Measurements from ENCODE around the gene RUVBL2.

The RUVBL2 gene

GRCh38 chr19:49006905-49007304 is 13.2 kb downstream of the RUVBL2 start:
- TF ChIP-seq CTCF (IDR thresholded peaks at IDR 0.05; ENCODE audit: unreplicated experiment in 3 of 3), result no peak
- Mint-ChIP-seq H3K36me3 (ENCODE audit: low read depth) (peaks cover 35% of the 10 kb centered on the region), H3K9me3 (no peaks in the 10 kb centered on the region), H3K4me1 (no peaks in the 10 kb centered on the region), H3K4me3 (no peak overlapping the region), H3K27me3 (ENCODE audit: low read depth) (no peaks in the 10 kb centered on the region), H3K27ac (no peak overlapping the region)

- Mint-ChIP-seq H3K27me3 (ENCODE audit: low read depth) (no peaks in the 10 kb centered on the region), H3K4me3 (no peak overlapping the region), H3K36me3 (ENCODE audit: low read depth) (peaks cover 30% of the 10 kb centered on the region)
Observed at GRCh38 chr19:49009828-49010227, 16.1 kb downstream of the RUVBL2 start.

GRCh38 chr19:49010453-49010852 is 16.8 kb downstream of the RUVBL2 start:
- Mint-ChIP-seq H3K27ac (no peak overlapping the region), H3K36me3 (ENCODE audit: low read depth) (peaks cover 26% of the 10 kb centered on the region), H3K9me3 (no peaks in the 10 kb centered on the region), H3K27me3 (ENCODE audit: low read depth) (no peaks in the 10 kb centered on the region), H3K4me1 (no peaks in the 10 kb centered on the region), H3K4me3 (no peak overlapping the region)
- TF ChIP-seq CTCF (IDR thresholded peaks at IDR 0.05; ENCODE audit: unreplicated experiment in 3 of 3), result no peak

More at GRCh38 chr19:49009828-49010227, 16.1 kb downstream of the RUVBL2 start:
- no peaks in the 10 kb centered on the region for H3K9me3 Mint-ChIP-seq
- H3K27ac Mint-ChIP-seq, result no peak overlapping the region
- no peak for TF ChIP-seq CTCF (IDR thresholded peaks at IDR 0.05; ENCODE audit: unreplicated experiment in 3 of 3)
- H3K4me1 Mint-ChIP-seq, result no peaks in the 10 kb centered on the region

- H3K27ac Mint-ChIP-seq, result no peak overlapping the region
- no peaks in the 10 kb centered on the region for H3K9me3 Mint-ChIP-seq
- H3K36me3 Mint-ChIP-seq (ENCODE audit: low read depth), result peaks cover 26% of the 10 kb centered on the region
- no peaks in the 10 kb centered on the region for H3K27me3 Mint-ChIP-seq (ENCODE audit: low read depth)
- no peaks in the 10 kb centered on the region for H3K4me1 Mint-ChIP-seq
- no peak for TF ChIP-seq CTCF (IDR thresholded peaks at IDR 0.05; ENCODE audit: unreplicated experiment in 3 of 3)
- H3K4me3 Mint-ChIP-seq, result no peak overlapping the region
Observed at GRCh38 chr19:49011194-49011593, 17.5 kb downstream of the RUVBL2 start.

GRCh38 chr19:49014123-49014869 is 20.6 kb downstream of the RUVBL2 start:
- Mint-ChIP-seq H3K27me3 (ENCODE audit: low read depth) (peaks cover 16% of the 10 kb centered on the region), H3K4me1 (peaks cover 3% of the 10 kb centered on the region), H3K36me3 (ENCODE audit: low read depth) (peaks cover 20% of the 10 kb centered on the region), H3K4me3 (no peak overlapping the region), H3K9me3 (no peaks in the 10 kb centered on the region), H3K27ac (no peak overlapping the region)
- no peak for TF ChIP-seq CTCF (IDR thresholded peaks at IDR 0.05; ENCODE audit: unreplicated experiment in 3 of 3)

GRCh38 chr19:49014870-49015255 is 21.2 kb downstream of the RUVBL2 start:
- H3K4me1 Mint-ChIP-seq, result peaks cover 4% of the 10 kb centered on the region
- H3K27ac Mint-ChIP-seq, result no peak overlapping the region
- H3K27me3 Mint-ChIP-seq (ENCODE audit: low read depth), result peaks cover 22% of the 10 kb centered on the region
- no peak overlapping the region for H3K4me3 Mint-ChIP-seq
- no peak for TF ChIP-seq CTCF (IDR thresholded peaks at IDR 0.05; ENCODE audit: unreplicated experiment in 3 of 3)
- no peaks in the 10 kb centered on the region for H3K9me3 Mint-ChIP-seq
- peaks cover 20% of the 10 kb centered on the region for H3K36me3 Mint-ChIP-seq (ENCODE audit: low read depth)
